Fibroblast of skin of back (primary cell): ENCODE data around the gene SH3TC1. TPM values are rescaled to one million over a fixed set of nuclear protein-coding genes. Genes with fewer than 3 reads are reported as not detected.

Experiments used
- DNase-seq: peaks from one replicate; pipeline ENCODE4 v3.0.0-alpha.2; 2013
- polyA plus RNA-seq, 2 experiments: library from polyadenylated mRNA; unstranded; fragments of 120-200 nt; gene quantifications; one replicate each; pipeline ENCODE4 v1.2.1, GENCODE V29; 2013; ENCODE audit not compliant: insufficient read length in 2 of 2

Gene SH3TC1
- 0.10 TPM for polyA plus RNA-seq (2013, experiment 1 of 2; ENCODE audit: insufficient read length)
- 0.16 TPM for polyA plus RNA-seq (2013, experiment 2 of 2; ENCODE audit: insufficient read length)

GRCh38 chr4:8198906-8199593, at the start of gene SH3TC1:
SH3TC1 (plus strand) TSS chr4:8199290; CDS start chr4:8205195, 5,905 bp downstream.
- peak; percentile 65 for DNase-seq

GRCh38 chr4:8149664-8150063, 49.4 kb upstream of the SH3TC1 start:
- DNase-seq = no peak

- DNase-seq = no peak
These were observed 48.7 kb upstream of the SH3TC1 start for GRCh38 chr4:8150152-8151090.

- DNase-seq = no peak
These were observed 47.9 kb upstream of the SH3TC1 start for GRCh38 chr4:8151165-8151650.

GRCh38 chr4:8152090-8152864, 46.8 kb upstream of the SH3TC1 start:
- no peak for DNase-seq

GRCh38 chr4:8152865-8153257, 46.2 kb upstream of the SH3TC1 start:
- no peak for DNase-seq

GRCh38 chr4:8153441-8153840, 45.6 kb upstream of the SH3TC1 start:
- DNase-seq = no peak

- peak; percentile 12 for DNase-seq
These were observed 44.0 kb upstream of the SH3TC1 start for GRCh38 chr4:8155048-8155447.

GRCh38 chr4:8155660-8156421, 43.2 kb upstream of the SH3TC1 start:
- DNase-seq = no peak

- no peak for DNase-seq
These were observed 42.5 kb upstream of the SH3TC1 start for GRCh38 chr4:8156617-8157016.

GRCh38 chr4:8157496-8157895, 41.6 kb upstream of the SH3TC1 start:
- DNase-seq = no peak

- no peak for DNase-seq
These were observed 41.0 kb upstream of the SH3TC1 start for GRCh38 chr4:8157944-8158709.

GRCh38 chr4:8158710-8159536, 40.2 kb upstream of the SH3TC1 start, which contains the start of gene ABLIM2:
ABLIM2 (minus strand) TSS chr4:8158813; CDS start chr4:8158689, 124 bp downstream.
- DNase-seq = peak; percentile 94

GRCh38 chr4:8159537-8160232, 39.4 kb upstream of the SH3TC1 start:
- DNase-seq = no peak

GRCh38 chr4:8160233-8160560, 38.9 kb upstream of the SH3TC1 start:
- DNase-seq = no peak

GRCh38 chr4:8160572-8160971, 38.5 kb upstream of the SH3TC1 start:
- no peak for DNase-seq

GRCh38 chr4:8162625-8163024, 36.5 kb upstream of the SH3TC1 start:
- no peak for DNase-seq

- DNase-seq = no peak
These were observed 36.1 kb upstream of the SH3TC1 start for GRCh38 chr4:8163026-8163425.

- DNase-seq = no peak
These were observed 35.5 kb upstream of the SH3TC1 start for GRCh38 chr4:8163436-8164193.
